Measurements from ENCODE around the gene RNH1. TPM values are rescaled to one million over a fixed set of nuclear protein-coding genes. Genes with fewer than 3 reads are reported as not detected.
A peak's percentile ranks its signal among the peaks of the same experiment; 100 is the strongest.

Gene RNH1
- 100 to 1,000 TPM in 2 of 4 donors, 10 to 100 TPM in 2; 67.0 to 117 (median 102) TPM for polyA plus RNA-seq (ENCODE audit: insufficient read length in 4 of 4)

DNA sequence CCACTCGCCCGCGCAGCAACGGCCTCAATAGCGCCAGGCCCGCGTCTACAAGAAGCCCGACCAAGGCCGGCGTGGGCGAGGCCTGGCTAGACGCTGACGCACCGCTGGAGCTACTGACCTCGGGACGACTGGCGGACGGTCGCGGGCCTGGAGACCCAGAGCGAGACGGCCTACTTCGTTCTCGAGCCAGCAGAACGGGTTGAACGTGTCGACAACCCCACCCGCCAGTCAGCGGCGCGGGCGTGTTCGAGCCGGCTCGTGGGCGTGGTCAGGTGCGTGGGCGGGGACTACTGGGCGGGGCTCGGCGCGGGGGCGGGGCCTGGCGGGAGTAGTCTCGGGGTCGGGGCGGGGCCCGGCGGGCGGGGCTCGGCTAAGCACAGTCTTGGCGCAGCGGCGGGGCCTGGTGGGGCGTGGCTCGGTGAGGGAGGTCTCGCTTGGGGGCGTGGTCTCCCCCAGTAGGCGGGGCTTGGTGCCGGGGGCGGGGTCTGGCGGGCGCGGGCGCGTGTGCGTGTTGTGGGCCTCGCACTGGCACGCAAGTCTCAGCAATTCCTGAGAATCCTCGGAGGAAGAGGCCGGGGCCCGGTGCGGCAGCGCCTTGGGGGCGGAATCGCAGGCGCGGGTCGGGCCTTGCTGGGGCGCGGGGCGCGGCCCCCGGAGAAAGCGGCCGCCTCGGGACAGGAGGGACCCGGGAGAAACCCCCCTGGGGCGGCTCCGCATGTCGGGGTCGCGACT, at the start of gene RNH1:
TSS of gene RNH1 (minus strand) at position 248 of the 732 bp plus-strand sequence. CDS start 5,080 bp downstream, outside the sequence.
- DNase-seq (ENCODE audit: low read depth in 4 of 4, low spot score in 2 of 4), result peak; percentile 70 to 82 (median 78)

DNA sequence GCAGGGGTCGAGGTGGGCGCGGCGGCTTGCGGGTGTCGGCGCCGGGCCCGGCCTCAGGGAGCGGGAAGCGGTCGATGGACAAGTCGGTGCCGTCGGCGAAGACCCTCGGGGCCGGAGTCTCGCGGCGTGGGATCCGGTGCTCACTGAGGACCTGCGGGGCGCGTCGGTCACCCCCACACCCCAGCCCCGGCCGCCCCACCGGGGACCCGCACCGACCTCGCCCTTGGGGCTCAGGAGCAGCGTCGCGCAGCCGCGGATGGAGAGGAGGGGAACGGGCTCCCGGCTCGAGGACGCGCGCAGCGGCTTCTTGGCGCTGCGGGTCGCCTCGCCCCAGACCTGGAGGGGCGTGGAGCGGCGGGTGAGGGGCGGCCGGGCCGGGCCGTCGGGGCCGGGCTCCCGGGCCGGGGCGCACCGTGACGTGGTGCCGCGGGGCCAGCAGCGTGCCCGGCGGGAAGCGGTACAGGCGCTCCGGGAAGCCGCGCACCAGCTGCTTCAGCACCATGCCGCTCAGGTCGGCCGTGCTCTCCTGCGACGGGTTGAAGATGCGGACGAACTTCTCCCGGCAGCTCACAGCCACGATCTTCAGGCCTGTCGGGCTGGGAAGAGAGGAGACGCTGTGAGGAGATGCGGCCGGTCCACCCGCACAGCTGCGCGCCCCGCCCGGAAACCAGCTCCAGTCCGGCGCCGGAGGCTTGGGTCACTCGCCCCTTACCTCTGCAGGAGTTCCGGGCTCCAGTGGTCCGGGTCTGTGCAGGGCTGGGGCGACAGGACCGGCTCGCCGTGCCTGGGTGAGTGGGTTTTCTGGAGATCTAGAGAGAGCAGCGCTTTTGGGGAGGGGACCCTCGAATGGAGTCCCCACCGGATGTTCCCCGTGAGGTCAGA, 49.0 kb upstream of the RNH1 start:
- no peak for DNase-seq (ENCODE audit: low read depth in 4 of 4, low spot score in 2 of 4)

- no peak for DNase-seq (ENCODE audit: low read depth in 4 of 4, low spot score in 2 of 4)
Measured at GRCh38 chr11:555227-555779, 48.3 kb upstream of the RNH1 start.

GRCh38 chr11:554428-555226, 47.6 kb upstream of the RNH1 start:
- DNase-seq (ENCODE audit: low read depth in 4 of 4, low spot score in 2 of 4), result peak in 1 of 4 donors; percentile 49

DNA sequence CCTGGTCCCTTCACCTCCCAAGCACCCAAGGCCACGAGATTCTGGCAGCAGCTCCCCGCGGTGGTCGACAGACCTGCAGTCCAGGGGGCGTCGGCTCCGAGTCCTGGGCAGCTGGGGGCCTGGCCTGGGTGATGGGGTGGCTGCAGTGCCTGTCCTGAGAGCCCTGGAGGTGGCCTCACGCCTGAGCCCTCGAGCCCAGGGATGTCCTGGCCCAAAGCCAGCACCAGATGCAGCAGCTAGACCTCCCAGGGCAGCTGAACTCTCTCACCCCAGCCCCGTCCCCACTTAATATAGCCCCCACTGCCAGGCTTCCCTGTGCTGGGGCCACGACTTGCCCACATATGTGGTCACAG, 46.9 kb upstream of the RNH1 start:
- no peak for DNase-seq (ENCODE audit: low read depth in 4 of 4, low spot score in 2 of 4)

GRCh38 chr11:553083-553987, 46.3 kb upstream of the RNH1 start:
- no peak for DNase-seq (ENCODE audit: low read depth in 4 of 4, low spot score in 2 of 4)

GRCh38 chr11:551596-551995, 44.6 kb upstream of the RNH1 start:
- DNase-seq (ENCODE audit: low read depth in 4 of 4, low spot score in 2 of 4), result no peak

DNA sequence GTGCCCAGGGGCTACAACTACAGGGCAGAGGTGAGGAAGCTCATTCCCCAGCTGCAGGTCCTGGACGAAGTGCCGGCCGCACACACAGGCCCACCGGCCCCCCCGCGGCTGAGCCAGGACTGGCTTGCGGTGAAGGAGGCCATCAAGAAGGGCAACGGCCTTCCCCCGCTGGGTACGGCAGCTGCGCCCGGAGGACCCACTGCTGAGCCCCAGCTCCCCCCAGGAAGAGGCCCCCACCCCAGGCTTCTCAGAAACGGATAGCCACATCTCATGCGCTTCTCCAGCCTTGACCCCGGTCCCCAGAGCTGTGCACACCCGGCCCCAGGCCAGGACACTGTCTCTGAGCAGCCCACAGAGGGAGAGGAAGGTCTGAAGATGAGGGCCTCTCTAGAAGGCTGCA, 44.1 kb upstream of the RNH1 start:
- no peak for DNase-seq (ENCODE audit: low read depth in 4 of 4, low spot score in 2 of 4)

DNA sequence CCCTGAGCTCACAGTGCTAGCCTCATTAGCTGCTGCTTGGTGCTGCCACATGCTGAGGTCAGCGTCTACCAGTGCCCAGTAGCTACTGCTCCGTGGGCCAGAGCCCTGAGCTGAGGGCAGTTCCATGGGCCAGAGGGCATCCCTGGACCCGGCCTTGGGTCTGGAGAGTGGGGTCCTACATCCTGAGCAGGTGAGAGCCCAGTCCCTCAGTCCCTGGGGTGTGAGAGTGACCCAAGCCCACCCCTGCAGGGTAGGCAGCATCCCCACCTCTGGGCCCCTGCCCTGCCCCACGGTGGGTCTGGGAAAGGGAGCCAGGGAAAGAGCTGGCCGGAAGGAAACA, 43.7 kb upstream of the RNH1 start:
- no peak for DNase-seq (ENCODE audit: low read depth in 4 of 4, low spot score in 2 of 4)

DNA sequence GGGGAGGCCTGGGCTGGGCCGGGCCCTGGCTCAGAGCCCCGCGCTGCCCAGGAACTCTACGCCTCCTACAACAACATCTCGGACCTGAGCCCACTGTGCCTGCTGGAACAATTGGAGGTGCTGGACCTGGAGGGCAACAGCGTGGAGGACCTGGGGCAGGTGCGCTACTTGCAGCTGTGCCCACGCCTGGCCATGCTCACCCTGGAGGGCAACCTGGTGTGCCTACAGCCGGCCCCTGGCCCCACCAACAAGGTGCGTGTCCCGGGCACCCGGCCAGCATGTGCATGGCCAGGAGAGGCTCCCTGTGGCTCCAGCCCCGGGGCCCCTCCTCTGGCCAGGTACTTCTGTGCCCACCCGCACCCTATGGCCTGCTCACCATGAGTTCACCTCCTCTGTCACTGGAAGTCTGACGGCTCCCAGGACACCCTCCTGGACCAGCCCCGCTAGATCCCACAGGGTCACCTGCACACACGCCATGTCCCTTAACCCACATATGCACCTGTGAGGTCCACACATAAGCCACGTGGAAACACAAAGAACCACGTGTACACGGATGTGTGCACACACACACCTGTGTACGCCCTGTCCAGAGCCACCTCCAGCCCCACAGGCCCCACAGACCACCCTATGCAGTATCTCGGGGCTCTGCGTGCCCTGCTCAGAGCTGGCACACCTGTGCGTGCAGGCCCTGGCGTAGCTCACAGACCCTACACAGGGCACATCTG, 43.1 kb upstream of the RNH1 start:
- DNase-seq (ENCODE audit: low read depth in 4 of 4, low spot score in 2 of 4), result no peak

DNA sequence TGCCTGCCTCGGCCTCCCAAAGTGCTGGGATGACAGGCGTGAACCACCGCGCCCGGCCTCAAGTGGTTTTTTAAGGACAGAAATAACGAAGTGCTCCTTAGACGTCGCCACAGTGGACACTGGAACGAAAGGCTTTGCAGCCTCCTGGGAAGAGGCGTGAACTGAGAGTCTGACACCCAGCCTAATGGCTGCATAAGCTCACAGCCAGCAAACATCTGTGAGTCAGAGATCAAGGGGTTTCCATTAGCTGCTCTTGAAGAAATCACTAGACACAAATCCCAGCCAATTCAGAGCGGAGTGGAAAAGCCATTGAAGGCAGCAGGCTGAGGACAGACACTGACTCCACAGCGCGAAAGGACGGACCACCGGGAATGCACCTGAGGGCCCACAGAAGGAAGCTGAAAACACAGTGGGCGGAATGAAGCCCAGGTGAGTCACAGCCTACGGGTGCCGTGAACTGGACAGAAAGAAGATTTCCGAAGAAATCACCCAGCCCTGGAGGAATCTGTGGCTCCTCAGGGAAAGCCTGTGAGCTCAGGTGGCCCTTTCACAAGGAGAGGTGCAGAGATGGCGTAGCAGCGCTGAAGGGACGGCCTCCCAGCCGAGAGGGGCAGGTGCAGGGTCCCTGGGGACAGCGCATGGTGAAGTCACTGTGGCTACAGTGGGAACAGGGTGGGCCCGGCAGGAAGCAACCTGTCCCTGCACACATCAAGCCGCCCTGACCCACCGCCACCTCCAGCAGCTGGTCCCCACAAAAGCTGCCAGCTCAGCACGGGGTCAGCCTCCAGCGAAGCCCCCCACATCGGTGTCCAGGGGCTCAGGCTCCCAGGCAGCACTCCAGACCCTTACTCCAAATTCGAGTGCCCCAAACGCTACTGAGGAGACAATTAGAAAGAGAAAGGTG, 41.9 kb upstream of the RNH1 start:
- DNase-seq (ENCODE audit: low read depth in 4 of 4, low spot score in 2 of 4), result no peak

DNA sequence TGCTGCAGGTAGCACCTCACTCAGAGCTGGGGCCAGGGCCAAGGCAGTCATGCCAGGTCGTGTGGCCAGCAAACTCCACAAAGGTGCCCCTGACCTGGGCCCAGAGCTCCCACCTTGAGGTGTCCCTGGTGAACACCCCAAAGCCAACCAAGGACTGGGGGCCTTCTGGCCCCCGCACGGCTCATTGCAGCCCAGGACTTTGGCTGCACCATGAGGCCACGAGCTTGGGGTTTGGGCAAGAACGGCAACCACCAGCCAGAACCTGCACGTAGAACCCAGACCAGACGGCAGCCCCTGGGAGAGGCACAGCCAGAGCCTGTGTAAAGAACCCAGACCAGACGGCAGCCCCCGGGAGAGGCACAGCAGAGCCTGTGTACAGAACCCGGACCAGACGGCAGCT, 38.1 kb upstream of the RNH1 start:
- no peak for DNase-seq (ENCODE audit: low read depth in 4 of 4, low spot score in 2 of 4)

DNA sequence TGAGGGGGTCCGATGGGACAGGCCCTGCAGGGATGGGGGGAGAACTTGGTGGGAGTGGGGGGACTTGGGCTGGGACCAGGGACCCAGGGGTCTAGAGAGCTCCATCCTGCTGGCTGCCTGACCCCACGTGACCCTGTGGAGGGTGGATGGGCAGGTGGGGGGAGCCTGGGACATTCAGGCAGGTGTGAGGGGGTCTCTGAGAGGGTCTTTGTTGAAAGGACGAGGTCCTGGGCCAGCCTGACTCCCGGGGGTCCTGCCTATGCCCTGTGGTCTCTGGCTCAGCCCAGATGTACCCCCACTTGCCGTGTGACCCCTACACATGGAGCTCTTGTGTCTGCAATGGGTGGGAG, 37.8 kb upstream of the RNH1 start:
- no peak for DNase-seq (ENCODE audit: low read depth in 4 of 4, low spot score in 2 of 4)

DNA sequence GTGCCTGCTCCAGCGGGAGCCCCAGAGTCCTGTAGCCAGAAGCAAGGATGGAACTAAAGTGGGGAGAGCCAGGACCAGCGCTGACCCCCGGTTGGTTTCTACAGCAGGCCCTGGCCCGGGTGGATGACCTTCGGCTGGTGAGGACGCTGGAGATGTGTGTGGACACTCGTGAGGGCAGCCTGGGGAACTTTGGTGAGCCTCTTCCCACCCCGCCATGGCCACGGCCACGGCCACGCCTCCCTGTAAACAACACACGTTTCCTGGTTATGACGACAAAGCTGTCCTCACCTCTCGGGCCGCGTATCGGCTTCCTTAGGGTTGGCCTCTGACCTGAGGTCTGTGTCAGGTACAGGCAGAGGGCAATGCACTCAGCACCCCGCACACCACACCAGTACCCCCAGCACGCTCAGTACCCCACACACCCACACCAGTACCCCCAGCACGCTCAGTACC, 34.4 kb upstream of the RNH1 start:
- no peak for DNase-seq (ENCODE audit: low read depth in 4 of 4, low spot score in 2 of 4)

GRCh38 chr11:540583-541432, 33.8 kb upstream of the RNH1 start:
- DNase-seq (ENCODE audit: low read depth in 4 of 4, low spot score in 2 of 4), result no peak

DNA sequence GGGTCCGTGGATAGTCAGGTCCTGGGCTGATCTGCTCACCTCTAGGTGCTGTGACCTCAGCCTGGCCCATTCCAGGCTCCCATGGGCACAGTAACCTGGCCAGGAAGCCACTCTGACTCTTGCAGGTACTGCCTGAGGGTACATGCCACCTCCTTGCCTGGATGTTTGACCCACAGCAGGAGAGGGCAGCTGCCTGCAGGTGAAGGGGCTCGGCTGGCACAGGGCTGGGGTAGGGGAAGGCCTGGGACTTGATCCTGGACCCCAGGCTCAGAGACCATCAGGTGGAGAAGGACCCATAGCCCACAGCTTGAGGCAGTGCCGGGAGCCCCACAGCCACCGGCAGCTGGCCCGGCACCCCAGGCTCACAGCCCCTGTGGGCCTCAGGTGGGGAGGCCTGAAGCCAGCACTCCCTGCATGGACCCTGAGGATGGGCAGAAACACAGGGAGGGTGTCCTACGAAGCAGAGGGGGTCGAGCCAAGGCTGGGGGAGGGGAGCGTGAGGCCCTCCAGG, 33.0 kb upstream of the RNH1 start:
- no peak for DNase-seq (ENCODE audit: low read depth in 4 of 4, low spot score in 2 of 4)

- no peak for DNase-seq (ENCODE audit: low read depth in 4 of 4, low spot score in 2 of 4)
Measured at GRCh38 chr11:538431-539051, 31.5 kb upstream of the RNH1 start.

Data from left renal cortex interstitium (tissue), 4 donors.